Hepatocyte (in vitro differentiated cells): ENCODE measurements around the gene AKAP6.

Source experiments
- CTCF ChIP-seq: fragments of 200-600 bp; sonication (generic); IDR thresholded peaks from 2 replicates; pipeline ENCODE4 v1.5.1; 2016; ENCODE audit warnings: antibody characterized with exemption, mild to moderate bottlenecking; ENCODE audit not compliant: poor library complexity
- EZH2 ChIP-seq: fragments of 200-600 bp; sonication (generic); IDR thresholded peaks from 2 replicates; pipeline ENCODE4 v1.6.1; 2016; ENCODE audit warnings: antibody characterized with exemption, mild to moderate bottlenecking, borderline replicate concordance

- TF ChIP-seq CTCF (no peak), EZH2 (no peak)
Observed at GRCh38 chr14:32383364-32384009, 54.4 kb downstream of the AKAP6 start.
